Activated CD8-positive, alpha-beta T cell treated with anti-CD3 and anti-CD28 coated beads for 36 hours (primary cell): ENCODE measurements around the gene CALCA. TPM values are rescaled to one million over a fixed set of nuclear protein-coding genes. Genes with fewer than 3 reads are reported as not detected.

ENCODE experiments used
- ATAC-seq: fragments of 200-7000 bp; cut with Tn5 transposase; one replicate; pipeline ENCODE4 v1.10.0; 2021; ENCODE audit warnings: mild to moderate bottlenecking, moderate library complexity
- CTCF ChIA-PET: fragments of 350-600 bp; sonication (Branson Sonifier 250); formaldehyde crosslinking; loops from one replicate; lab custom pipeline; 2021; ENCODE audit warnings: antibody characterized with exemption; lab: Charles Lee
- POLR2A ChIA-PET: fragments of 350-600 bp; sonication (Branson Sonifier 250); formaldehyde crosslinking; loops from one replicate; lab custom pipeline; 2021; ENCODE audit warnings: antibody characterized with exemption; lab: Charles Lee
- DNase-seq: peaks from one replicate; pipeline ENCODE4 v3.0.0-alpha.2; 2020
- H3K27ac Mint-ChIP-seq: one replicate; pipeline ENCODE4 v1.8.0; 2021; ENCODE audit warnings: mild to moderate bottlenecking, mixed read lengths
- H3K27me3 Mint-ChIP-seq: one replicate; pipeline ENCODE4 v1.8.0; 2021; ENCODE audit warnings: mixed read lengths
- H3K36me3 Mint-ChIP-seq: one replicate; pipeline ENCODE4 v1.8.0; 2021; ENCODE audit warnings: low read depth, mixed read lengths
- H3K4me1 Mint-ChIP-seq: one replicate; pipeline ENCODE4 v1.8.0; 2021; ENCODE audit warnings: low read depth, mixed read lengths
- H3K4me3 Mint-ChIP-seq: one replicate; pipeline ENCODE4 v1.8.0; 2021; ENCODE audit warnings: mild to moderate bottlenecking, moderate library complexity, mixed read lengths
- H3K9me3 Mint-ChIP-seq: one replicate; pipeline ENCODE4 v1.8.0; 2021; ENCODE audit warnings: mixed read lengths
- intact Hi-C: fragments of 100-400 bp; cut with micrococcal nuclease; formaldehyde crosslinking; loops from one replicate; pipeline ENCODE4 v1.10.0; 2022
- total RNA-seq, 2 experiments: library from RNA; stranded (reverse); gene quantifications; one replicate each; pipeline ENCODE4 v1.2.3, GENCODE V29; 2021
- TF ChIP-seq, protein P1 (sequence below): fragments of 200-600 bp; IDR thresholded peaks from one replicate; pipeline ENCODE4 v1.8.0; 2022; ENCODE audit warnings: antibody characterized with exemption, mild to moderate bottlenecking

The CALCA gene
- total RNA-seq, 2 experiments from 2014 or later = not detected

DNA sequence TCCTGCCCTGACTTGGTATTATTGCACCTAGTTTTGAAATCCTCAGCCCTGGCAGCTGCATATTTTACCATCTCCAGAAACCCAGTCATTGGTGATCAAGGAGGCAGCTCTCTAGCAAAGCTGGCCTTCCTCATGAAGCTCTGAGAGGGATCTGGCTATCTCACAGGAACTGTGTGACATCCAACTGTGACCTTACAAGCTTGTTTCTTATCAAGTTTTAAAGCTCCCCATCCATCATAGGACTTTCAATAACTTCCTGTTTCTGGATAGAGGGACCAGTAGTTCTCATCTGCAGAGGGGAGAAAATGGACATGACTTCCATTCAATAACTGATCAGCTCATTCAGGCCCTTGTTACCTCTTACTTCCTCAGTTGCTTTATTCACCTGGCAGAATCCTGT is 18.2 kb downstream of the CALCA start:
- intact Hi-C loops = no loop called here
- POLR2A ChIA-PET = no interaction called here

DNA sequence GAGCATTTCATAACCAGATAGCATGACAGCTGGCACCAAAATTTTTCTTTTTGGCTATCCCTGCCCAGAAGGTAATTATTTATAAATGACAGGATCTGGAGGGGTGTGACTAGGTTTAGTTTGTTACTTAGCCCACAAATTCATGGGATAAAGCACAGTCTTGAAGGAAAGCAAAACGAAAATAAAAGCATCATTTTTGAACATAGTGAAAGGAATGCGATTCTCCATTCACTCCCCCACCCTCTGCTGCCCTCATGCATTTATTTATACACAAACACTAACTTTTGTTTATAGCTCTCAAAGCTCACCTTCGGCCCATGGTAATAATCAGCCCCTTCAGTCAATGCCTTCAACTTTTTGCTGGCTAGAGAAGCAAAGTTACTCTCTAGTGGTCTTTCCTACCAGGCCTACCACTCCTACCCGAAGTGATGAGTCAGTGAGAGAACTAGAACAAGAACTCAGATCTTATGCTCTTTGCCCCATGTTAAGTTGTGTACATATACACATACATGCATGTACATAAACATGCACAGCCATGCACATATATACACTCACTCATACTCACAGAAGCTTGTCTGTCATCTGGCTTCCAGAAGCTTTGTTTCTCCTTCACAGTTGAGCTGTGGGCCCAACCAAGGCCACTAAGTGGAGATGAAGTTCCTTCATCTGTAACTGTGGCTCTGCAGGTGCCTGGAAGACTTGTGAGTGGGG is 22.6 kb downstream of the CALCA start:
- intact Hi-C loops = no loop called here
- H3K9me3 Mint-ChIP-seq = no peaks in the 10 kb centered on the region
- CTCF ChIA-PET = interaction anchor here (1.1 to 3.8 kb wide), 7 partner anchors 13 to 57 kb away, joined by 3 to 17 read pairs (median 6); no protein-coding TSS in a partner anchor
- DNase-seq = no peak
- ATAC-seq = no peak
- H3K4me1 Mint-ChIP-seq = no peaks in the 10 kb centered on the region
- H3K27ac Mint-ChIP-seq = no peak overlapping the region
- H3K27me3 Mint-ChIP-seq = no peaks in the 10 kb centered on the region
- H3K36me3 Mint-ChIP-seq = no peaks in the 10 kb centered on the region
- no peak overlapping the region for H3K4me3 Mint-ChIP-seq
- TF ChIP-seq, protein P1, sequence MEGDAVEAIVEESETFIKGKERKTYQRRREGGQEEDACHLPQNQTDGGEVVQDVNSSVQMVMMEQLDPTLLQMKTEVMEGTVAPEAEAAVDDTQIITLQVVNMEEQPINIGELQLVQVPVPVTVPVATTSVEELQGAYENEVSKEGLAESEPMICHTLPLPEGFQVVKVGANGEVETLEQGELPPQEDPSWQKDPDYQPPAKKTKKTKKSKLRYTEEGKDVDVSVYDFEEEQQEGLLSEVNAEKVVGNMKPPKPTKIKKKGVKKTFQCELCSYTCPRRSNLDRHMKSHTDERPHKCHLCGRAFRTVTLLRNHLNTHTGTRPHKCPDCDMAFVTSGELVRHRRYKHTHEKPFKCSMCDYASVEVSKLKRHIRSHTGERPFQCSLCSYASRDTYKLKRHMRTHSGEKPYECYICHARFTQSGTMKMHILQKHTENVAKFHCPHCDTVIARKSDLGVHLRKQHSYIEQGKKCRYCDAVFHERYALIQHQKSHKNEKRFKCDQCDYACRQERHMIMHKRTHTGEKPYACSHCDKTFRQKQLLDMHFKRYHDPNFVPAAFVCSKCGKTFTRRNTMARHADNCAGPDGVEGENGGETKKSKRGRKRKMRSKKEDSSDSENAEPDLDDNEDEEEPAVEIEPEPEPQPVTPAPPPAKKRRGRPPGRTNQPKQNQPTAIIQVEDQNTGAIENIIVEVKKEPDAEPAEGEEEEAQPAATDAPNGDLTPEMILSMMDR = no peak
- POLR2A ChIA-PET = interaction anchor here (0.7 kb wide), 1 partner anchor 33 kb away, joined by 3 read pairs; no protein-coding TSS in a partner anchor

More for the DNA sequence above, 18.2 kb downstream of the CALCA start:
- Mint-ChIP-seq H3K27ac (no peak overlapping the region), H3K27me3 (no peaks in the 10 kb centered on the region), H3K9me3 (no peaks in the 10 kb centered on the region), H3K4me1 (no peaks in the 10 kb centered on the region), H3K4me3 (no peak overlapping the region), H3K36me3 (no peaks in the 10 kb centered on the region)
- DNase-seq (no peak), ATAC-seq (no peak)
- CTCF ChIA-PET = interaction anchor here (0.9 to 3.9 kb wide), 4 partner anchors 13 to 52 kb away, joined by 3 to 18 read pairs (median 10); no protein-coding TSS in a partner anchor
- TF ChIP-seq, protein P1 = no peak

DNA sequence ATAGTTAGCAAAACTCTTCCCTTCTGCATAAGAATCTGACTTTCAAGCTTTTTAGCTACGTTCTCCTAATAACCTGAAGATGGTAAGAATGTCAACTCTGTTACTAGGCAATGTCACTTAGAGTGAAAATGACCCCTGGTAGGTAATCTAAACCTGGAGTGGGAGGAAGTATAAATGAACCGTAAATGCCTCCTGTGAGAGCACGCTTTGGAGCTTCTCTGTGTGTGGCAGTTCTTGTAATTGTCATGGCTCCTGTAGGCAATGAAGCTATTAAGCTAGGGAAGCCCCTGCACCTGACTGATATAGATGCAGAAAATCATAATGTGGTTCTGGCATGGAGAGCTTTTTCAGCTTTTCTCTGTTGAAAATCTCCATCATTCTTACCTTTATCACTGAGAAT is 29.4 kb downstream of the CALCA start:
- intact Hi-C loops = no loop called here
- H3K27me3 Mint-ChIP-seq = no peaks in the 10 kb centered on the region
- POLR2A ChIA-PET = no interaction called here

DNA sequence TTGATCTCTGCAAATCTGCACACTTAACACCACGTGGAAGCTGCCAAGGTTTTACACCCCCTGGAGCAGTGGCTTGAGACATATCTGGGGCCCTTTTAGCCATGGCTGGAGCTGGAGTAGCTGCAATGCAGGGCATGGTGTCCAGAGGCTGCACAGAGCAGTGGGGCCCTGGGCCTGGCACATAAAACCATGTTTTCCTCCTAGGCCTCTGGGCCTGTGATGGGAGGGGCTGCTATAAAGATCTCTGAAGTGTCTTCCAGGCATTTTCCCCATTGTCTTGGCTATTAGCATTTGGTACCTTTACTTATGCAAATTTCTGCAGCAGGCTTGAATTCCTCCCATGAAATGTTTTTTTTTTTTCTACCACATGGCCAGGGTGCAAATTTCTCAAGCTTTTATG is 33.2 kb downstream of the CALCA start:
- DNase-seq (no peak), ATAC-seq (no peak)
- Mint-ChIP-seq H3K4me3 (no peak overlapping the region), H3K4me1 (no peaks in the 10 kb centered on the region), H3K36me3 (peaks cover 3% of the 10 kb centered on the region), H3K9me3 (no peaks in the 10 kb centered on the region), H3K27me3 (no peaks in the 10 kb centered on the region), H3K27ac (no peak overlapping the region)
- intact Hi-C loops = no loop called here
- CTCF ChIA-PET = no interaction called here
- POLR2A ChIA-PET = no interaction called here
- TF ChIP-seq, protein P1 = no peak

More for the DNA sequence above, 29.4 kb downstream of the CALCA start:
- Mint-ChIP-seq H3K36me3 (peaks cover under 1% of the 10 kb centered on the region), H3K4me3 (no peak overlapping the region), H3K4me1 (no peaks in the 10 kb centered on the region), H3K9me3 (no peaks in the 10 kb centered on the region), H3K27ac (no peak overlapping the region)
- DNase-seq (no peak), ATAC-seq (no peak)
- CTCF ChIA-PET = interaction anchor here (1.3 to 2.1 kb wide), 5 partner anchors 15 to 36 kb away, joined by 3 to 9 read pairs (median 6); no protein-coding TSS in a partner anchor
- TF ChIP-seq, protein P1 = no peak

DNA sequence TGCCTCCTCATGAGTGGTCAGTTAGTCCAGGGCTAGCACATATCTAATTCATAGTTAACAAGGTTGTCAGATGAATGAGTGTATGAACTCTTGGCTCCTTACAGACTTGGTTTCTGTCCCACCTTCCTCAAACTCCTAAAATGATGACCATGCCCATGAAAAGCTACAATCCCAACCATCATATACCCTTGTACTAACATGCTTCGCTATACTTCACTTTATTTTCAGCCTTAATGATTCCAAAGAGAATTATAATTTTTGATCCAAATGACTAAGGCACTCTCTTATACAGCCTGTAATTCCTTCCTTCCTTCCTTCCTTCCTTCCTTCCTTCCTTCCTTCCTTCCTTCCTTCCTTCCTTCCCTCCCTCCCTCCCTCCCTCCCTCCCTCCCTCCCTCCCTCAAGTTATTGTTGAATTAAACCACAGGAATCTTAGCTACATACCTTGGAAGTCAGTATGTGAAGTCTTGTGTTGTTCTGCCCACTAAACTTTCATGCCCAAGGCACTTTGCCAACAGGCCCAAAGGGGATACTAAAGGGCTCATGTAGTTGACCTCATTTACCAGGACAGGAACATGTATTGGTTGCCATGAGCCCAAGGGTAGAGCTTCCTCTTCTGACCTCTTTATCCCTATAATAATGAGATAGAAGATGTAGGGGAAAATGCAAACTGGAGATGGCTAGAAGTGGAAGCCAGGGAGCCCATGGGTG is 37.4 kb downstream of the CALCA start:
- TF ChIP-seq, protein P1 = no peak
- H3K27me3 Mint-ChIP-seq = no peaks in the 10 kb centered on the region
- intact Hi-C loops = no loop called here
- H3K9me3 Mint-ChIP-seq = no peaks in the 10 kb centered on the region
- H3K27ac Mint-ChIP-seq = no peak overlapping the region
- H3K4me3 Mint-ChIP-seq = no peak overlapping the region
- H3K4me1 Mint-ChIP-seq = no peaks in the 10 kb centered on the region
- H3K36me3 Mint-ChIP-seq = peaks cover 3% of the 10 kb centered on the region
- POLR2A ChIA-PET = no interaction called here
- ATAC-seq = no peak
- CTCF ChIA-PET = no interaction called here
- no peak for DNase-seq
